Subcutaneous adipose tissue (tissue), 4 donors: ENCODE measurements around the gene BRINP1. TPM values are rescaled to one million over a fixed set of nuclear protein-coding genes. Genes with fewer than 3 reads are reported as not detected.

ENCODE experiments used
- CTCF ChIP-seq: fragments of 450-650 bp; IDR thresholded peaks from one replicate; pipeline ENCODE4 v1.5.1; 2016; ENCODE audit warnings: low read depth, mild to moderate bottlenecking, control low read depth, antibody characterized with exemption, moderate library complexity
- total RNA-seq, 4 donors: library from RNA; depleted of rRNA; stranded (reverse); fragments of >200 nt; gene quantifications; one replicate each; pipeline ENCODE4 v1.1.0, GENCODE V29; 2016

The BRINP1 gene
- total RNA-seq, 4 donors from 2014 or later, result not detected

- TF ChIP-seq CTCF, result no peak
Observed at GRCh38 chr9:119159386-119159785, 209.8 kb downstream of the BRINP1 start.

GRCh38 chr9:119157196-119157595, 212.0 kb downstream of the BRINP1 start:
- no peak for TF ChIP-seq CTCF

- no peak for TF ChIP-seq CTCF
Observed at GRCh38 chr9:119156354-119156753, 212.9 kb downstream of the BRINP1 start.

GRCh38 chr9:119154527-119154926, 214.7 kb downstream of the BRINP1 start:
- no peak for TF ChIP-seq CTCF

GRCh38 chr9:119153402-119153801, 215.8 kb downstream of the BRINP1 start:
- no peak for TF ChIP-seq CTCF

GRCh38 chr9:119148855-119149254, 220.4 kb downstream of the BRINP1 start:
- TF ChIP-seq CTCF, result no peak

GRCh38 chr9:119137479-119137878, 231.8 kb downstream of the BRINP1 start:
- no peak for TF ChIP-seq CTCF

GRCh38 chr9:119126040-119126439, 243.2 kb downstream of the BRINP1 start:
- no peak for TF ChIP-seq CTCF
